Measurements from ENCODE around the gene MARVELD3. TPM values are rescaled to one million over a fixed set of nuclear protein-coding genes. Genes with fewer than 3 reads are reported as not detected.

The MARVELD3 gene
- total RNA-seq, 1 donor from 2014 or later: 0.24 TPM

DNA sequence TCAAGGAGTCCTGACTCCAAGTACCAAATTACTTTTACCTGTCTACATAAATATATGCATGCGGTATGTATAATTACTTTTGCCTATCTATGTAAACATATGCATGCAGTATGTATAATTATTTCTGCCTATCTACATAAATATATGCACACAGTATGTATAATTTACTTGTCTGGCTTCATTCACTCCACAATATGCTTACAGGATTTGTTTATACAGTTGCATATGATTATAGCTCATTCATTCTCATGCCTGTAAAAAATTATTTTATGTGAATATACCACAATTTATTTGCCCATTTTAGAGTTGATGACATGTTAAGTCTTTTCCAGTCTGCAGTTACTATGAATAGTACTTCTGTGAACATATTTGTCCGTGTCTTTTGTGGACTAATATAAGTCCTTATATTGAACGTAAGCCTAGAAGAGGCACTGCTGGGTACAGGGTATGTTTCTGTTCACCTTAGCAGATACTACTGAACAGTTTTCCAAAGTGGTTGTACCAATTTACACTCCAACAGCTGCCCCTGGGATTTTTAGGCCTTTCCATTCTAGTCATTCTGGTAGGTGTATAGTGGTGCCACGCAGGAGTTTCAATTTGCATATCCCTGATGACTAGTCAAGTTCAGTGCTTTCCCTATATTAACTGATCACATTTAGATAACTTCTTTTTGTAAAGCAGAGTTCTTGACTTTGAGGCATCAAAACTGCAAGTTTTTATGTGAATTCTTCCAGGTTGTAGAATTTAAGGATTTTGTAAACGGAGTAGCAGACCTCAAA is 47.0 kb downstream of the MARVELD3 start:
- no peak overlapping the region for H3K27ac Mint-ChIP-seq (ENCODE audit: unreplicated experiment)
- no peak overlapping the region for H3K4me3 Mint-ChIP-seq (ENCODE audit: unreplicated experiment)
- peaks cover 51% of the 10 kb centered on the region for H3K36me3 Mint-ChIP-seq (ENCODE audit: unreplicated experiment)
- no peak for DNase-seq (ENCODE audit: extremely low spot score, unreplicated experiment)
- no peaks in the 10 kb centered on the region for H3K27me3 Mint-ChIP-seq (ENCODE audit: unreplicated experiment)
- no peaks in the 10 kb centered on the region for H3K9me3 Mint-ChIP-seq (ENCODE audit: unreplicated experiment)
- TF ChIP-seq, protein P1, sequence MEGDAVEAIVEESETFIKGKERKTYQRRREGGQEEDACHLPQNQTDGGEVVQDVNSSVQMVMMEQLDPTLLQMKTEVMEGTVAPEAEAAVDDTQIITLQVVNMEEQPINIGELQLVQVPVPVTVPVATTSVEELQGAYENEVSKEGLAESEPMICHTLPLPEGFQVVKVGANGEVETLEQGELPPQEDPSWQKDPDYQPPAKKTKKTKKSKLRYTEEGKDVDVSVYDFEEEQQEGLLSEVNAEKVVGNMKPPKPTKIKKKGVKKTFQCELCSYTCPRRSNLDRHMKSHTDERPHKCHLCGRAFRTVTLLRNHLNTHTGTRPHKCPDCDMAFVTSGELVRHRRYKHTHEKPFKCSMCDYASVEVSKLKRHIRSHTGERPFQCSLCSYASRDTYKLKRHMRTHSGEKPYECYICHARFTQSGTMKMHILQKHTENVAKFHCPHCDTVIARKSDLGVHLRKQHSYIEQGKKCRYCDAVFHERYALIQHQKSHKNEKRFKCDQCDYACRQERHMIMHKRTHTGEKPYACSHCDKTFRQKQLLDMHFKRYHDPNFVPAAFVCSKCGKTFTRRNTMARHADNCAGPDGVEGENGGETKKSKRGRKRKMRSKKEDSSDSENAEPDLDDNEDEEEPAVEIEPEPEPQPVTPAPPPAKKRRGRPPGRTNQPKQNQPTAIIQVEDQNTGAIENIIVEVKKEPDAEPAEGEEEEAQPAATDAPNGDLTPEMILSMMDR (IDR thresholded peaks at IDR 0.05): no peak
- H3K4me1 Mint-ChIP-seq (ENCODE audit: unreplicated experiment): no peaks in the 10 kb centered on the region

DNA sequence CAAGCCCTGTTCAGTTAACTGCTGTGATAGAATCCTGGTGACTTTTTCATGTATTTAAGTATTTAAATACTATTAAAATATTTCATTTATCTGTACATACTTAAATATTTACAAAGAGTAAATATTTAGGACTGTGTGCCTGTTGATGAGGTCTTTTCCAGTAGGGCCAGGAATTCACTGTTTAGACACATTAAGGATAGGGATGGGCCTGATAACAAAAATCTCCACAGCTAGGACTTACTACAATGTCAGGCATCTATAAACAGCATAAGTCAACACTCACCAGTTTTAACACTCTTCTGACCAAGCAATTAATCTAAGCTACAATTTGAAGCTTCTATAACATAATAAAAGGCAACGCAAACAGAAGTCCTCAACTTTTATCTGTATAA is 47.6 kb downstream of the MARVELD3 start:
- no peak for DNase-seq (ENCODE audit: extremely low spot score, unreplicated experiment)
- Mint-ChIP-seq H3K36me3 (ENCODE audit: unreplicated experiment) (peaks cover 52% of the 10 kb centered on the region), H3K4me1 (ENCODE audit: unreplicated experiment) (no peaks in the 10 kb centered on the region), H3K4me3 (ENCODE audit: unreplicated experiment) (no peak overlapping the region), H3K27me3 (ENCODE audit: unreplicated experiment) (no peaks in the 10 kb centered on the region), H3K9me3 (ENCODE audit: unreplicated experiment) (no peaks in the 10 kb centered on the region), H3K27ac (ENCODE audit: unreplicated experiment) (no peak overlapping the region)
- TF ChIP-seq, protein P1 (IDR thresholded peaks at IDR 0.05): no peak

DNA sequence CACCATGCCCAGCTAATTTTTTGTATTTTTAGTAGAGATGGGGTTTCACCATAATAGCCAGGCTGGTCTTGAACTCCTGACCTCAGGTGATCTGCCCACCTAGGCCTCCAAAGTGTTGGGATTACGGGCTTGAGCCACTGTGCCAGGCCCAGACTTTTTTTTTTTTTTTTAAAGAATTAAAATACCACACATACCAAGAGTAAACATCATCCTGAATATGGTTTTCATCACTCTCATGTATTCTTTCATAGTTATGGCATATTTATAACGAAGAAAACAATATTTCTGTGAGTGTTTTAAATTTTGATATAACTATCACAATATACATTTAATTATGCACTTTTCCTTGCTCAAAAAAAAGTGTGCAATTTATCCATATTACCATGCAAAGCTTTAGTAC is 48.2 kb downstream of the MARVELD3 start:
- H3K27me3 Mint-ChIP-seq (ENCODE audit: unreplicated experiment): no peaks in the 10 kb centered on the region
- H3K27ac Mint-ChIP-seq (ENCODE audit: unreplicated experiment): no peak overlapping the region
- peaks cover 53% of the 10 kb centered on the region for H3K36me3 Mint-ChIP-seq (ENCODE audit: unreplicated experiment)
- DNase-seq (ENCODE audit: extremely low spot score, unreplicated experiment): no peak
- no peaks in the 10 kb centered on the region for H3K4me1 Mint-ChIP-seq (ENCODE audit: unreplicated experiment)
- no peak overlapping the region for H3K4me3 Mint-ChIP-seq (ENCODE audit: unreplicated experiment)
- H3K9me3 Mint-ChIP-seq (ENCODE audit: unreplicated experiment): no peaks in the 10 kb centered on the region
- TF ChIP-seq, protein P1 (IDR thresholded peaks at IDR 0.05): no peak

DNA sequence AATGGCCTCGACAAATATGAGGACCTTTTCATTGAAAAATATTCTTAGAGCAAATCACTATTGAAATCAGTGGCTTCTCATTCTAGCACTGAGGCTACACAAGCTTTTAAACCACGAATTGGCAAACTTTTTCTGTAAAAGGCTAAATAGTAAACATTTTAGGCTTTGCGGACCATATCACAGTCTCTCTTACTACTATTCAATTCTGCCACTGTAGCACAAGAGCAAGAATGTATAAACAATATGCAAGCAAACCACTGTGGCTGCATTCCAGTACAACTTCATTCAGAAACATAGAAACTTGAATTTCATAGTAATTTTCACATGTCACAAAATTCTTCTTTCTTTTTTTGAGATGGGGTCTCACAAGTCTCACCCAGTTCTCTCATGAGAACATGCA is 49.4 kb downstream of the MARVELD3 start:
- Mint-ChIP-seq H3K27me3 (ENCODE audit: unreplicated experiment) (no peaks in the 10 kb centered on the region), H3K36me3 (ENCODE audit: unreplicated experiment) (peaks cover 55% of the 10 kb centered on the region), H3K9me3 (ENCODE audit: unreplicated experiment) (no peaks in the 10 kb centered on the region), H3K4me3 (ENCODE audit: unreplicated experiment) (no peak overlapping the region), H3K4me1 (ENCODE audit: unreplicated experiment) (no peaks in the 10 kb centered on the region), H3K27ac (ENCODE audit: unreplicated experiment) (no peak overlapping the region)
- TF ChIP-seq, protein P1 (IDR thresholded peaks at IDR 0.05): no peak
- no peak for DNase-seq (ENCODE audit: extremely low spot score, unreplicated experiment)

DNA sequence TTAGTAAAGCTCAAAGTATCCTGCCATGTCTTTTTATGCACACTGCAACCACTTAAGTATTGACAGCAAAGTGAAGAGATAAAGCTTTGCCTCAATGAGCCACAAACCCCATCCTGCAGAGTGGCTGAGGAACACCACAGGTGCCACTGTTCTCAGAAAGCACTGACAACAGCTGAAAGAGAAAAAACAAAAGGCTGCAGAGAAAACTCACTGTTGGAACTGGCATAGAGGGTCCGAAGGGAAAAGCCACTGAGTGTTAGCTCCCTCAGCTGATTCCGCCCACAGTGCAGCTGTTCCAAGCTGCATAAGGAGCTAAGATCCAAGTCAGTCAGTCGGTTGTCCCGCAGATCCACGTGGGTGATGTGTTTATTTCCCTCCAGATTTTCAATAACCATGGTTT is 50.3 kb downstream of the MARVELD3 start:
- peaks cover 58% of the 10 kb centered on the region for H3K36me3 Mint-ChIP-seq (ENCODE audit: unreplicated experiment)
- no peak overlapping the region for H3K4me3 Mint-ChIP-seq (ENCODE audit: unreplicated experiment)
- no peaks in the 10 kb centered on the region for H3K9me3 Mint-ChIP-seq (ENCODE audit: unreplicated experiment)
- DNase-seq (ENCODE audit: extremely low spot score, unreplicated experiment): peak; percentile 46
- no peak overlapping the region for H3K27ac Mint-ChIP-seq (ENCODE audit: unreplicated experiment)
- TF ChIP-seq, protein P1 (IDR thresholded peaks at IDR 0.05): no peak
- H3K27me3 Mint-ChIP-seq (ENCODE audit: unreplicated experiment): no peaks in the 10 kb centered on the region
- no peaks in the 10 kb centered on the region for H3K4me1 Mint-ChIP-seq (ENCODE audit: unreplicated experiment)

Data from osteocyte (in vitro differentiated cells).